Measurements from ENCODE around the gene TSPEAR.
A peak's percentile ranks its signal among the peaks of the same experiment; 100 is the strongest.
"Not testable (repeated sequence)": the region's sequence is repeated elsewhere in the genome, so short reads cannot be mapped to it uniquely, and the experiment has no call there.

TSPEAR gene

DNA sequence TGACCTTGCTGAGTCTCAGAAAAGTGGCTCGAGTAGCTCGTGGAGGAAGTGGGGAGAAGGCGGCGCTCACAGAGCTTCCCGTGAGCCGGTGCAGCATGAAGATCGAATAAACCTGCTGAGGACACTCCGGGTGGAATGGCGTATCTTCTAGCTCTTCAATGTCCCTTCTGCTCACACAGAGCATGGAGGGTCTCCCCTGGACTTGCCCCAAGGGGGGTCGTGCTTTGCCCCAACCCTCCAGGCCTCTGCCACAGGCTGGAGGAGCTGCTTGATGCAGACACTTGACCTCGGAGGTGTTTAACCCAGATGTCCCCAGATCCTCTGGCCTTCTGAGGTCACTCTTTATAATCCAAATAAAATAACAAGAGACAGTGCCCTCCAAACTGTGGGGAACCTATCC is 16.6 kb downstream of the TSPEAR start:
- Mint-ChIP-seq H3K27me3 (peaks cover 11% of the 10 kb centered on the region), H3K4me3 (no peak overlapping the region), H3K9me3 (ENCODE audit: low read depth) (peaks cover 9% of the 10 kb centered on the region), H3K27ac (no peak overlapping the region), H3K36me3 (peaks cover 3% of the 10 kb centered on the region), H3K4me1 (ENCODE audit: low read depth) (peaks cover 30% of the 10 kb centered on the region)

DNA sequence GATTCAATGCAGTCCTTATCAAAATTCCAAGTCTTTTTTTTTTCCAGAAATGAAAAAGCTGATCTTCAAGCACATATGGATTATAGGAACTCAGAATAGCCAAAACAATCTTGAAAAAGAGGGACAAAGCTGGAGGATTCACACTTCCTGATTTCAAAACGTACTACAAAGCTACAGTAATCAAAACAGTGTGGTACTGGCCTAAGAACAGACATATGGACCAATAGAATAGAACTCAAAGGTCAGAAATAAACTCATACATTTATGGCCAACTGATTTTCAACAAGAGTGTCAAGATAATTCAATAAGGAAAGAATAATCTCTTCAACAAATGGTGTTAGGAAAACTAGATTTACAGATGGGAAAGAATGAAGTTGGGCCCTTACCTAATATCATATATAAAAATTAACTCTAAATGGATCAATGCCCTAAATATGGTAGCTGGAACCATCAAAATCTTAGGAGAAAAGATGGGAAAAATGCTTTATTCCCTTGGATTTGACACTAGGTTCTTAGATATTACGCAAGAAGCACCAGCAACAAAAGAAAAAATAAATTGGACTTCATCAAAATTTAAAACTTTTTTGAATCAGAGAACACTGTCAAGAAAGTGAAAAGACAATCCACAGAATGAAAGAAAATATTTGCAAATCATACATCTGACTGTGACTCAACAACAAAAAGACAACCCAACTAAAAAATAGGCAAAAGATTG is 18.4 kb downstream of the TSPEAR start:
- no peak overlapping the region for H3K27ac Mint-ChIP-seq
- peaks cover 26% of the 10 kb centered on the region for H3K4me1 Mint-ChIP-seq (ENCODE audit: low read depth)
- no peak overlapping the region for H3K4me3 Mint-ChIP-seq
- peaks cover 3% of the 10 kb centered on the region for H3K27me3 Mint-ChIP-seq
- H3K36me3 Mint-ChIP-seq = peaks cover 3% of the 10 kb centered on the region
- peaks cover 9% of the 10 kb centered on the region for H3K9me3 Mint-ChIP-seq (ENCODE audit: low read depth)

DNA sequence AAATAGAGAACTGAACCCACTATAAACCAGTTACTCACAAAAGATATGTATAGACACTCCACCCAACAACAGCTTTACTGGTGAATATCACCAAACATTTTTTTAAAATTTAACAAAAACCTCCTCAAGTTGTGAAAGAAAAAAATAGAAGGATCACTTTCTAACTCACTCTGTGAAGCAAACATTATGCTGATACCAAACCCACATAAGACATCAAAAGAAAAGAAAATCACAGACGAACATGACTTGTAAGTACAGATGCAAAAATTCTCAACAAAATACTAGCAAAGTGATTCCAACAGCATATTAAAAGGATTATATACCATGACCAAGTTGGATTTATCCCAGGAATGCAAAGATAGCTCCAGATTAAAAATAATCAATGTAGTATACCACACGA is 19.7 kb downstream of the TSPEAR start:
- no peak overlapping the region for H3K4me3 Mint-ChIP-seq
- peaks cover 3% of the 10 kb centered on the region for H3K36me3 Mint-ChIP-seq
- no peak overlapping the region for H3K27ac Mint-ChIP-seq
- peaks cover 9% of the 10 kb centered on the region for H3K9me3 Mint-ChIP-seq (ENCODE audit: low read depth)
- no peaks in the 10 kb centered on the region for H3K27me3 Mint-ChIP-seq
- peaks cover 24% of the 10 kb centered on the region for H3K4me1 Mint-ChIP-seq (ENCODE audit: low read depth)

DNA sequence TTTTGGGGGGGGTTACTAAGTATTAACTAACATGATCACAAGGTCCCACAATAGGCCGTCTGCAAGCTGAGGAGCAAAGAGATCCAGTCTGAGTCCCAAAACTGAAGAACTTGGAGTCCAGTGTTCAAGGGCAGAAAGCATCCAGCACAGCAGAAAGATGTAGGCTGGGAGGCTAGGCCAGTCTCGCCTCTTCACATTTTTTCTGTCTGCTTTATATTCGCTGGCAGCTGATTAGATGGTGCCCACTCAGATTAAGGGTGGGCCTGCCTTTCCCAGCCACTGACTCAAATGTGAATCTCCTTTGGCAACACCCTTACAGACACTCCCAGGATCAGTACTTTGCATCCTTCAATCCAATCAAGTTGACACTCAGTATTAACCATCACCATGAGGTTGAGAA is 21.6 kb downstream of the TSPEAR start:
- H3K36me3 Mint-ChIP-seq; H3K9me3 Mint-ChIP-seq (ENCODE audit: low read depth); H3K27me3 Mint-ChIP-seq; H3K27ac Mint-ChIP-seq; H3K4me3 Mint-ChIP-seq: not testable (repeated sequence)
- H3K4me1 Mint-ChIP-seq (ENCODE audit: low read depth) = peaks cover 30% of the 10 kb centered on the region

DNA sequence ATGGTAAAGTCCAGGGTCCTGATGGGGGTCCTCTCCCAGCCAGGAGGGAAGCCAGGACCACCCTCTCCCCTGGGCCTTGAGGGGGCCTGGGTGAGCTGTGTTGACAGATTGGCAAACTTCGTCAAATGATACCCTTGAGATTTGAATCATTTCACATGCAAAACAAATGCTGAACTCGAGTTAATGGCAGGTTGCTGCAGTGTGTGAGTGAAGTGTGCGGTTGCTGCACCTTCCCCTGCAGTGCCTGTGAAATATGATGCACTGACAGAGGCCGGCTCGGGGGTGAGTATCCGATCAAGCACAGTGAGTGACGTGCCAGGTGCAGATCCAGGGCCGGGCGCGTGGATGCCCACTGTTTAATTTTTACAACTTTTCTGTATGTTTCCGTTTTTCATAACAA is 23.7 kb downstream of the TSPEAR start:
- peaks cover 5% of the 10 kb centered on the region for H3K9me3 Mint-ChIP-seq (ENCODE audit: low read depth)
- H3K27me3 Mint-ChIP-seq = peaks cover 2% of the 10 kb centered on the region
- no peak overlapping the region for H3K4me3 Mint-ChIP-seq
- peaks cover under 1% of the 10 kb centered on the region for H3K36me3 Mint-ChIP-seq
- no peak overlapping the region for H3K27ac Mint-ChIP-seq
- H3K4me1 Mint-ChIP-seq (ENCODE audit: low read depth) = peaks cover 20% of the 10 kb centered on the region

DNA sequence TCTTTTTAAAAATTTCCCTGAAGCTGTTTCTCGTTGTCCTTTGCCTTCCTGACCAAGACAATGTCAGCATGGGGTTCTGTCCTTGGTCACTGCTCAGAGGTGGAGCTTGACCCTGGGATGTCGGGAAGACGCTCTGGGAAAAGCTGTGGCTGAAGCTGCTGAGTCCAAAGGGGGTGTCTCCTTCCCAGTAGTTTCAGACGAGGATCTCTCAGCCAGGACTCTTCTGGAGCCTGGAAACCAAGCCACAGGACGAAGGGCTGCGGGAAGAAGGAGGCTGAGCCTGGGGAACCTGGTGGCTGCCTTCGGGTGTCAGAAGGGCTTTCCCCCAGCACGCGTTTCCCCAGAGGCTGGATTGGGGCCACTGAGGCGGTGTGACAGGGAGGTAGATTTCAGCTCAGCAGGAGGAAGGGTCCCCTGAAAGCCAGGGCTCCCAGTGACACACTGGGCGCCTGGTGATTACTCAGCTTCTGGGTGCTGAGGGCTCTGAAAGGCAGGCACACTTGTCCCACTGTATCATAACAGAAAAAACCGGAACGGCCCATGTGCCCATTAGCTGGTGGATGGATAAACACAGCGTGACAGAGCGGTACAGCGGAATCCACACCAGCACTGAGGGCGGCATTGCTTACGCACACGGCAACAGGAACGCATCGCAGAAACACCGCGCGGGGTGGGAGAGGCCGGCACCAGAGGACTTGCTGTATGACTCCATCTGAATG is 24.4 kb downstream of the TSPEAR start:
- H3K4me1 Mint-ChIP-seq (ENCODE audit: low read depth) = peaks cover 19% of the 10 kb centered on the region
- no peaks in the 10 kb centered on the region for H3K9me3 Mint-ChIP-seq (ENCODE audit: low read depth)
- H3K4me3 Mint-ChIP-seq = no peak overlapping the region
- peaks cover 2% of the 10 kb centered on the region for H3K27me3 Mint-ChIP-seq
- no peak overlapping the region for H3K27ac Mint-ChIP-seq
- H3K36me3 Mint-ChIP-seq = no peaks in the 10 kb centered on the region

DNA sequence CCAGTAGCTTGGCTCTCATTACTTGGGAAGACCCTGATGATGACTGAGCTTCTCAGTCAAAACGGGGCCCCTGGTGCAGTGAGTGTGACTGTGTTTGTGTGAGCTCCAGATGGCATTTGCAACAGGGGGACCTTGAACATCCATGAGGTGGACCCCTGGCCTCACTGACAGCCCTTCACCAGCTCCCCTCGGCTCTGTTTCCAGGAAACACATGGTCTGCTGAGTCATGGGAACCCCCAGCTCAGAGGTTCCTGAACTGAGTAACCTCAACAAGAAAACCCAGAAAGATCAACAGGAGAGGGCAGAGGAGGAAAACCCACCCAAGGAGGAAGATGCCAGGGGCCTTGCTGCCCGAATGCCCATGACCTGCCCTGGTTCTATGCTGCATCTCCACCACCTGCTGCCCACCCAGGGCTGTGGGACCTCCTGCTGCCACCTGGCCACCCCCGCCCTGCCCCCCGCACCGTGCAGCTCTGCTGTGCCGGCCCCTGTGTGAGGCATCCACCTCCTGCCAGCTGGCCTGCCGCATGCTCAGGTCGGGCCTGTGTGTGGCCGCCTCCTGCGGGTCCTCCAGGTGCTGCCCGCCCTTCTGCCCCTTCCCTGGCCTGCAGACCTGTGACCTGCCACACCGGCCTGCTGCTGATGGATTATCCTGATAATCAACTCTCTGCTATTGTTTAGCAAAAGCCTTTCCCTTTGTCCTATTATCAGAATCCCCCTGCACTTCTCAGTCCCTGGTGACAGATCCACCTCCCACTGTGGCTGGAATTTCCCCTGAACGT is 25.2 kb downstream of the TSPEAR start:
- no peaks in the 10 kb centered on the region for H3K36me3 Mint-ChIP-seq
- no peak overlapping the region for H3K4me3 Mint-ChIP-seq
- H3K27ac Mint-ChIP-seq = peak overlapping the region; percentile 50
- peaks cover 11% of the 10 kb centered on the region for H3K4me1 Mint-ChIP-seq (ENCODE audit: low read depth)
- no peaks in the 10 kb centered on the region for H3K9me3 Mint-ChIP-seq (ENCODE audit: low read depth)
- peaks cover 2% of the 10 kb centered on the region for H3K27me3 Mint-ChIP-seq

DNA sequence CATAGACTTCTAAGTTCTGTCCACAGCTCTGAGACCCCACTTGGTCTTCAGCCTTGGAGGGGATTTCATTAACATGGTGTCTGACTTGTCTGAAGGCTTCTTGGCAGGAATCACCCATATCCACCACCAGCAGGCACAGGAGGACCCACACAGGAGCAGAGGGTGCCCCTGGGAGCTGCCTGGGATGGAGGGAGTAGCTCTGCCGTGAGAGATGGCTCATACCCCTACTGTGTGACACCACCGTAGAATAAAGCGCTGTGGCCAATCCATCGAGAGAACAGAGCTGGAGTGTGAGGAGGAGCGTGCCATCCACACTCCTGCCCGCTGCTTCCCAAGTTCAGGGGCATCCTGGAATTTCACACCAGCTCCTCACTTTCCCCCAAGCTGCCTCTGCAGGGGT is 26.3 kb downstream of the TSPEAR start:
- not testable (repeated sequence) for H3K4me1 Mint-ChIP-seq (ENCODE audit: low read depth); H3K27me3 Mint-ChIP-seq; H3K36me3 Mint-ChIP-seq; H3K27ac Mint-ChIP-seq; H3K4me3 Mint-ChIP-seq; H3K9me3 Mint-ChIP-seq (ENCODE audit: low read depth)

DNA sequence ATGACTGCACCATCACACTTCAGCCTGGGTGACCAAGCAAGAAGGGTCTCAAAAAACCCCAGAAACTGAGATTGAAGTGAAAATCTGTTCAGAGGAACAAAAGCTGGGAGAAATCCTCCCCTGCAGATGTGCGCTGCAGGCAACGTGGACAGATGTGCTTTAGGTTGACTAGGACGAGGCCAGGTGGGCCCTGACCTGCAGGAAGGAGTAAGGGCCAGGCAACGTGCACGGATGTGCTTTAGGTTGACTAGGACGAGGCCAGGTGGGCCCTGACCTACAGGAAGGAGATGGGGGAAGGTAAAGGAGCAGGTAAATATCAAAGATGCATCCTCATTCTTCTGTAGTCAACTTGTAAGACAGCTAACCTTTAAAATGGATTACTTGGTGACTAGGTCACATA is 26.9 kb downstream of the TSPEAR start:
- H3K36me3 Mint-ChIP-seq = no peaks in the 10 kb centered on the region
- peaks cover 2% of the 10 kb centered on the region for H3K27me3 Mint-ChIP-seq
- no peak overlapping the region for H3K4me3 Mint-ChIP-seq
- no peaks in the 10 kb centered on the region for H3K9me3 Mint-ChIP-seq (ENCODE audit: low read depth)
- H3K27ac Mint-ChIP-seq = no peak overlapping the region
- peaks cover 8% of the 10 kb centered on the region for H3K4me1 Mint-ChIP-seq (ENCODE audit: low read depth)

DNA sequence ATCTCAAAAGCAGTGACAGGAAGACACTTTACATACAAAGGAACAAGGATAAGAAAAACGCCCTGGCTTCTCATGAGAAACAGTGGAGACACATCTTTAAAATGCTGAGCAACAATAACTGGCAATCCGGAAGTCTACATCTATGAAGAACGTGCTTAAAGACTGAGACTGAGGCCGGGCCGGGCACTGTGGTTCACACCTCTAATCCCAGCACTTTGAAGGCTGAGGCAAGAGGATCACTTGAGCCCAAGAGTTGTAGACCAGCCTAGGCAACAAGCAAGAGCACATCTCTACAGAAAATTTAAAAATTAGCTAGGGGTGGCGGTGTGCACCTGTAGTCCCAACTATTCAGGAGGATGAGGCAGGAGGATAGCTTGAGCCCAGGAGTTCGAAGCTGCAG is 27.3 kb downstream of the TSPEAR start:
- Mint-ChIP-seq H3K4me3 (no peak overlapping the region), H3K4me1 (ENCODE audit: low read depth) (peaks cover 8% of the 10 kb centered on the region), H3K27ac (no peak overlapping the region), H3K27me3 (peaks cover 2% of the 10 kb centered on the region), H3K9me3 (ENCODE audit: low read depth) (no peaks in the 10 kb centered on the region), H3K36me3 (no peaks in the 10 kb centered on the region)

DNA sequence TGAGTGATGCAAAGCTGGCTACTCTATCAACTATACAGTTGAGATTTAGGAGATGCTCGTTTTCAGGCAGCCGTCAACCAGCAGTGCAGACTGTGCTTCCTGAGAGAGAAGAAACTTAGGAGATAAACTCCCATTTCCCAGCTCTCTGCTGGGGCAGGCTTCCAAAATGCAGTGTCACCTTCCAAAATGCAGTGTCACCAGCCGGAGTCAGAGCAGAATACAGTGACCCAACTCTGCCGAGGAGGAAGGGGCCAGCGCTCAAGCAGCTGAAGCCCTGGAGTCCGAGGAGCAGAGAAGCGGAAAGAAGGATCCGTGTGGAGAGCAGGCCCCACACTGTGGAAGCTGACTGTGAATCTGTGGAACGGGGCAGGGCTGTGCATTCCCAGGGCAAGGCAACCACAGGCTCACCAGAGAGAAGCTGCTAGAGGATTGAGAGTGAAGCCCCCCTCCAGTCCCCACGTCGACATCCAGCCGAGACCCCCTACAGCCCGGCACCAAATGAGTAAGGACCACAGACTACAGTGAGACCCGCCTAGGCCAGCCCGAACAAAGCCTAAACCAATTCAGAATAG is 28.7 kb downstream of the TSPEAR start:
- H3K4me1 Mint-ChIP-seq (ENCODE audit: low read depth) = peaks cover 8% of the 10 kb centered on the region
- H3K27me3 Mint-ChIP-seq = peaks cover 2% of the 10 kb centered on the region
- no peaks in the 10 kb centered on the region for H3K36me3 Mint-ChIP-seq
- no peak overlapping the region for H3K27ac Mint-ChIP-seq
- no peaks in the 10 kb centered on the region for H3K9me3 Mint-ChIP-seq (ENCODE audit: low read depth)
- no peak overlapping the region for H3K4me3 Mint-ChIP-seq

DNA sequence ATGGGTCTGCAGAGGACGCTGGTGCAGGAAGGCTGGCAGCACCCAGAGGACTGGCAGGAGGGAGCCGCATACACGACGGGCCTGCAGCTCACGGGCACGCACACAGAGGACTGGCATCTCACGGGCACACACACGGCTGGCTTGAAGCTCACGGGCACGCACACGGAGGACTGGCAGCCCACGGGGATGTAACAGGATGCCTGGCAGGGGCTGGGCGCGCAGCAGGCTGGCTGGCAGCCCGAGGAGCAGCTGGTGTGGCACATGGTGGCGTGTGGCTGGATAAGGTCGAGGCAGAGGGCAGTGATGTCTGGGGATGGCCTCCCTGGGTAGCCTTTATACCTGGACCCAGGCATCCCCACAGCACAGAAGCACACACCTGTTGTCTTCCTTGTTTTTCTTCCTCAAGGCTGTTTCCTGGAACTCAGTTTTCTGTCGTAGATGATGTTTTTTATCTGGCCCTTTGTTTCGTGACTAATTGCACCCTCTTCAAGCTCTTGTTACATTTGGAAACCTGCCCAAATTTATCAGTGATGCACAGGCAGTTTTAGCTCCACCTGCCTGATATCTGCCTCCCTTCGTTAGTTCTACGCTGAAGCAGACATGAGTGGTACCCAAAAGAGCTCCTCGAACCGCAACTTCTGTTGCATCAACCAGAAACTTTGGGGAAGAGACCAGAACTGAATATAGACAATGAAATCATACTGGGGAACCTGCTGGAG is 29.4 kb downstream of the TSPEAR start, which contains the start of gene KRTAP12-1:
TSS of gene KRTAP12-1 (minus strand) at position 303 of the 719 bp plus-strand sequence. CDS start at position 263, 40 bp downstream.
- Mint-ChIP-seq H3K4me3 (no peak within 1 kb of the TSS), H3K9me3 (ENCODE audit: low read depth) (no peaks in the 10 kb centered on the region), H3K27ac (no peak within 1 kb of the TSS), H3K36me3 (no peaks in the 10 kb centered on the region), H3K27me3 (peaks cover 2% of the 10 kb centered on the region), H3K4me1 (ENCODE audit: low read depth) (peaks cover 8% of the 10 kb centered on the region)

DNA sequence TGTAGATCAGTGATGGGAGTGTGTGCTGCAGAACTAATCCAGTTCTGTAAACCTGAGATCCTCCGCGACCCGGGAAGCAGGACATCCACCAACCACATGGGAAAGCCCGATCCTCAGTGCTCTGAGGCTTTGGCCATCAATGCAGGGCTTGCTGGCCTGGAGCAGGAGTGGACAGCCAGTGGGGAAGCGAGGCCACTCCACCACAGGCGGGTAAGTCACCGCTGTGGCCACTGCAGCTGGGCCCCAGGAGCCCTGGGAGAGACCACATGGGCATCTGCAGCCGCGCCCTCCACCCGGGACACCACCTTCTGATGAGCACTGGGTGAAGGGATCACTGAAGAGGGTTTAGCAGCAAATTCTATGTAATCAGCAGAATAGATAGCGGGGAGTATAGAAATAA is 30.2 kb downstream of the TSPEAR start:
- peaks cover 4% of the 10 kb centered on the region for H3K4me1 Mint-ChIP-seq (ENCODE audit: low read depth)
- H3K27ac Mint-ChIP-seq = no peak overlapping the region
- no peaks in the 10 kb centered on the region for H3K9me3 Mint-ChIP-seq (ENCODE audit: low read depth)
- H3K36me3 Mint-ChIP-seq = no peaks in the 10 kb centered on the region
- H3K27me3 Mint-ChIP-seq = peaks cover 2% of the 10 kb centered on the region
- H3K4me3 Mint-ChIP-seq = no peak overlapping the region

DNA sequence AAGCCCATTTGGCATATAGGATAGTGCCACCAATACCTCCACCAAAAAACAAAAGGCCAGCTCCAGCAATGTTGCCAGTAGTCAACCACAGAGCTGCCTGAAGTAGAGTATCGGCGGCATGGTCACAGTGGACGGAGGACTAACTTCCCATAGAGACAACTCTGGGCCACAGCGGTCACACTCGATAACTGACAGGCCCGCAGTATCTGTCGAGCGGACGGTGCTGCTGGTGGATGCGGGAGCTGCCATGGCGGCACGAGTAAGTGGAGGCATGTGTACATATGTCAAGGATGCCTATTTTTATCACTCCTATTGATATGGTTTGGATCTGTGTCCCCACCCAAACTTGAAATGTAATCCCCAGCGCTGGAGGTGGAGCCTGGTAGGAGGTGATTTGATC is 33.5 kb downstream of the TSPEAR start:
- no peak overlapping the region for H3K27ac Mint-ChIP-seq
- no peaks in the 10 kb centered on the region for H3K27me3 Mint-ChIP-seq
- H3K4me1 Mint-ChIP-seq (ENCODE audit: low read depth) = no peaks in the 10 kb centered on the region
- peaks cover 2% of the 10 kb centered on the region for H3K9me3 Mint-ChIP-seq (ENCODE audit: low read depth)
- H3K4me3 Mint-ChIP-seq = no peak overlapping the region
- peaks cover 14% of the 10 kb centered on the region for H3K36me3 Mint-ChIP-seq

All from activated naive CD8-positive, alpha-beta T cell (primary cell).